ENCODE measurements around the gene ITGB5.
"Not testable (repeated sequence)": the region's sequence is repeated elsewhere in the genome, so short reads cannot be mapped to it uniquely, and the experiment has no call there.

Gene ITGB5

GRCh38 chr3:124837065-124837464 is 50.1 kb downstream of the ITGB5 start:
- DNase-seq (ENCODE audit: low read depth): no peak

GRCh38 chr3:124836448-124836847 is 50.7 kb downstream of the ITGB5 start:
- DNase-seq (ENCODE audit: low read depth): no peak

- peak; percentile 41 for DNase-seq (ENCODE audit: low read depth)
Observed at GRCh38 chr3:124834723-124835718, 52.1 kb downstream of the ITGB5 start.

- DNase-seq (ENCODE audit: low read depth): no peak
Observed at GRCh38 chr3:124833710-124834332, 53.3 kb downstream of the ITGB5 start.

- no peak for DNase-seq (ENCODE audit: low read depth)
Observed at GRCh38 chr3:124832782-124833709, 54.1 kb downstream of the ITGB5 start.

- DNase-seq (ENCODE audit: low read depth): no peak
Observed at GRCh38 chr3:124831628-124832199, 55.5 kb downstream of the ITGB5 start.

GRCh38 chr3:124829819-124830554 is 57.2 kb downstream of the ITGB5 start:
- no peak for DNase-seq (ENCODE audit: low read depth)

- no peak for DNase-seq (ENCODE audit: low read depth)
Observed at GRCh38 chr3:124829178-124829818, 57.9 kb downstream of the ITGB5 start.

- not testable (repeated sequence) for DNase-seq (ENCODE audit: low read depth)
Observed at GRCh38 chr3:124827476-124828206, 59.5 kb downstream of the ITGB5 start.

GRCh38 chr3:124826703-124827102 is 60.5 kb downstream of the ITGB5 start:
- DNase-seq (ENCODE audit: low read depth): no peak

- DNase-seq (ENCODE audit: low read depth): no peak
Observed at GRCh38 chr3:124824286-124824915, 62.8 kb downstream of the ITGB5 start.

- DNase-seq (ENCODE audit: low read depth): no peak
Observed at GRCh38 chr3:124823648-124824047, 63.5 kb downstream of the ITGB5 start.

- DNase-seq (ENCODE audit: low read depth): no peak
Observed at GRCh38 chr3:124823206-124823605, 64.0 kb downstream of the ITGB5 start.

- no peak for DNase-seq (ENCODE audit: low read depth)
Observed at GRCh38 chr3:124821356-124821755, 65.8 kb downstream of the ITGB5 start.

- no peak for DNase-seq (ENCODE audit: low read depth)
Observed at GRCh38 chr3:124818398-124819091, 68.6 kb downstream of the ITGB5 start.

- DNase-seq (ENCODE audit: low read depth): no peak
Observed at GRCh38 chr3:124817079-124817478, 70.1 kb downstream of the ITGB5 start.

GRCh38 chr3:124816206-124816605 is 71.0 kb downstream of the ITGB5 start:
- DNase-seq (ENCODE audit: low read depth): no peak

- no peak for DNase-seq (ENCODE audit: low read depth)
Observed at GRCh38 chr3:124815781-124816180, 71.4 kb downstream of the ITGB5 start.

Measured in activated T-cell treated with anti-CD3 and anti-CD28 coated beads for 24 hours (primary cell).